OCI-LY7 (cell line): ENCODE data around the gene MRGPRX2. TPM values are rescaled to one million over a fixed set of nuclear protein-coding genes. Genes with fewer than 3 reads are reported as not detected.

Experiments
- Bru-seq: library from RNA; stranded (reverse); fragments of 400-500 nt; gene quantifications from one replicate; lab custom pipeline; 2021; lab: Mats Ljungman, UMichigan
- BruChase-seq, 2 experiments: library from RNA; stranded (reverse); fragments of 400-500 nt; gene quantifications; one replicate each; lab custom pipeline; 2021; lab: Mats Ljungman, UMichigan
- BruUV-seq: library from RNA; stranded (reverse); fragments of 400-500 nt; replicated peaks from 2 replicates; lab custom pipeline; 2021; lab: Mats Ljungman, UMichigan
- CTCF ChIA-PET: fragments of 300-600 bp; sonication (Branson Sonifier 250); formaldehyde crosslinking; loops from one replicate; lab custom pipeline; 2022; ENCODE audit warnings: antibody characterized with exemption; ENCODE audit not compliant: unreplicated experiment; lab: Charles Lee
- POLR2A ChIA-PET: fragments of 300-600 bp; sonication (Branson Sonifier 250); formaldehyde crosslinking; loops from one replicate; lab custom pipeline; 2022; ENCODE audit warnings: antibody characterized with exemption; lab: Charles Lee
- DNase-seq: peaks from one replicate; pipeline ENCODE4 v3.0.0-alpha.2; 2015; ENCODE audit warnings: low spot score
- H2AFZ ChIP-seq: fragments of 200-600 bp; sonication (generic), shearing (Covaris generic); 2 replicates; pipeline ENCODE4 v1.6.1; 2014; ENCODE audit warnings: mild to moderate bottlenecking, antibody characterized with exemption, low read length, moderate library complexity
- H3K27ac ChIP-seq: fragments of 200-600 bp; sonication (generic); 2 replicates; pipeline ENCODE4 v1.5.1; 2014; ENCODE audit warnings: mixed run types, low read depth, mild to moderate bottlenecking, moderate library complexity, low read length, inconsistent platforms; ENCODE audit not compliant: poor library complexity, severe bottlenecking
- H3K36me3 ChIP-seq: fragments of 200-600 bp; sonication (generic); 2 replicates; pipeline ENCODE4 v1.6.1; 2014; ENCODE audit warnings: mild to moderate bottlenecking, antibody characterized with exemption, low read length, moderate library complexity, mixed read lengths; ENCODE audit not compliant: insufficient read depth
- H3K4me1 ChIP-seq: fragments of 200-600 bp; sonication (generic); 2 replicates; pipeline ENCODE4 v1.5.1; 2014; ENCODE audit warnings: mild to moderate bottlenecking, low read length; ENCODE audit not compliant: insufficient read depth, poor library complexity, severe bottlenecking
- H3K4me2 ChIP-seq: fragments of 200-600 bp; sonication (generic); 2 replicates; pipeline ENCODE4 v1.6.1; 2014; ENCODE audit warnings: mild to moderate bottlenecking, low read length
- H3K4me3 ChIP-seq: fragments of 200-600 bp; sonication (generic); 2 replicates; pipeline ENCODE4 v1.5.1; 2014; ENCODE audit warnings: mild to moderate bottlenecking, low read depth, low read length; ENCODE audit not compliant: poor library complexity, severe bottlenecking
- H3K79me2 ChIP-seq: fragments of 200-600 bp; sonication (generic); 2 replicates; pipeline ENCODE4 v1.6.1; 2016; ENCODE audit warnings: low read depth, mild to moderate bottlenecking, low read length, moderate library complexity, mixed read lengths; ENCODE audit not compliant: insufficient read depth
- H3K9me2 ChIP-seq: fragments of 200-600 bp; sonication (generic); 2 replicates; pipeline ENCODE4 v1.6.1; 2016; ENCODE audit warnings: mild to moderate bottlenecking, low read length, mixed read lengths; ENCODE audit not compliant: insufficient read depth
- H3K9me3 ChIP-seq: fragments of 200-600 bp; sonication (generic); 2 replicates; pipeline ENCODE4 v1.6.1; 2014; ENCODE audit warnings: mild to moderate bottlenecking, mixed run types, low read length, mixed read lengths
- H4K20me1 ChIP-seq: fragments of 200-600 bp; sonication (generic); 2 replicates; pipeline ENCODE4 v1.6.1; 2014; ENCODE audit warnings: mild to moderate bottlenecking, antibody characterized with exemption, low read length, moderate library complexity, mixed read lengths; ENCODE audit not compliant: insufficient read depth
- CTCF ChIP-seq: fragments of 200-600 bp; sonication (generic); conservative IDR thresholded peaks from 2 replicates; pipeline ENCODE4 v1.5.1; 2014; ENCODE audit warnings: mild to moderate bottlenecking, antibody characterized with exemption, low read length, moderate library complexity, mixed read lengths
- EZH2phosphoT487 ChIP-seq: fragments of 200-600 bp; sonication (generic); IDR thresholded peaks from 2 replicates; pipeline ENCODE4 v1.6.1; 2018; ENCODE audit warnings: low read depth, borderline replicate concordance, mild to moderate bottlenecking, mixed run types, antibody characterized with exemption, low read length, moderate library complexity, mixed read lengths
- intact Hi-C: fragments of 100-400 bp; cut with micrococcal nuclease; formaldehyde crosslinking; loops from one replicate; pipeline ENCODE4 v1.10.0; 2022; ENCODE audit not compliant: unreplicated experiment
- long read RNA-seq: library from polyadenylated mRNA; stranded (forward); transcript quantifications from one replicate; pipeline ENCODE4 v2.0.0, GENCODE V29; 2022
- total RNA-seq, 2 experiments: library from RNA; depleted of rRNA in 1 of 2; stranded (reverse); fragments of >200 nt in 1 of 2; shearing (Covaris generic) in 1 of 2; gene quantifications; 2 replicates each; pipeline ENCODE4 v1.2.3, GENCODE V29; 2014 to 2022

Gene MRGPRX2
- total RNA-seq (2014; rRNA removed; shearing (Covaris generic)) (not detected in 2 replicates), total RNA-seq (2022) (not detected in 2 replicates), Bru-seq, nascent RNA (not detected), BruChase-seq, experiment 1, labeled RNA remaining after a 6-hour chase (not detected), BruChase-seq, experiment 2, labeled RNA remaining after a 2-hour chase (not detected)
- long read RNA-seq = 0 reads

- H3K27ac ChIP-seq = no peak within 1 kb of the TSS
These were observed at the start of gene MRGPRX2 for GRCh38 chr11:19060629-19061028. TSS of gene MRGPRX2 (minus strand) at chr11:19060717. CDS start at chr11:19056402, 4,315 bp downstream.

GRCh38 chr11:19110295-19110694 is 49.8 kb upstream of the MRGPRX2 start:
- no TSS peak for BruUV-seq

More at GRCh38 chr11:19060629-19061028, at the start of gene MRGPRX2:
- Histone ChIP-seq H3K36me3 (no peaks in the 10 kb centered on the region), H3K4me2 (no peak within 1 kb of the TSS), H2AFZ (no peak within 1 kb of the TSS), H4K20me1 (no peaks in the 10 kb centered on the region), H3K4me3 (no peak within 1 kb of the TSS), H3K9me2 (no peaks in the 10 kb centered on the region), H3K79me2 (no peaks in the 10 kb centered on the region), H3K4me1 (no peaks in the 10 kb centered on the region), H3K9me3 (no peaks in the 10 kb centered on the region)
- BruUV-seq = no TSS peak
- intact Hi-C loops = no loop called here
- TF ChIP-seq EZH2phosphoT487 = no peak
- no peak for TF ChIP-seq CTCF
- no peak for DNase-seq
- ChIA-PET CTCF (no interaction called here), POLR2A (interaction anchor here (1.0 kb wide), 1 partner anchor 8 kb away, joined by 3 read pairs; no protein-coding TSS in a partner anchor)

More at GRCh38 chr11:19110295-19110694, 49.8 kb upstream of the MRGPRX2 start:
- Histone ChIP-seq H3K36me3 (no peaks in the 10 kb centered on the region), H4K20me1 (no peaks in the 10 kb centered on the region), H3K27ac (no peak overlapping the region), H2AFZ (no peak overlapping the region), H3K4me2 (no peak overlapping the region), H3K9me2 (no peaks in the 10 kb centered on the region), H3K79me2 (no peaks in the 10 kb centered on the region), H3K4me1 (no peaks in the 10 kb centered on the region), H3K4me3 (no peak overlapping the region), H3K9me3 (no peaks in the 10 kb centered on the region)
- ChIA-PET POLR2A (no interaction called here), CTCF (interaction anchor here (0.9 kb wide), 1 partner anchor 39 kb away, joined by 3 read pairs; no protein-coding TSS in a partner anchor)
- TF ChIP-seq EZH2phosphoT487 = no peak
- TF ChIP-seq CTCF = no peak
- intact Hi-C loops = no loop called here
- DNase-seq = no peak
